Ureter (tissue), 1 donor: ENCODE measurements around the gene DPH2. TPM values are rescaled to one million over a fixed set of nuclear protein-coding genes. Genes with fewer than 3 reads are reported as not detected.

Experiments
- DNase-seq: peaks from one replicate; pipeline ENCODE4 v3.0.0-alpha.2; 2020; ENCODE audit warnings: low spot score
- total RNA-seq: library from RNA; stranded (reverse); gene quantifications from one replicate; pipeline ENCODE4 v1.2.4, GENCODE V29; 2023
- donor health status: DM: yes; HTN: yes; CAD: no.

DPH2 gene, protein sequence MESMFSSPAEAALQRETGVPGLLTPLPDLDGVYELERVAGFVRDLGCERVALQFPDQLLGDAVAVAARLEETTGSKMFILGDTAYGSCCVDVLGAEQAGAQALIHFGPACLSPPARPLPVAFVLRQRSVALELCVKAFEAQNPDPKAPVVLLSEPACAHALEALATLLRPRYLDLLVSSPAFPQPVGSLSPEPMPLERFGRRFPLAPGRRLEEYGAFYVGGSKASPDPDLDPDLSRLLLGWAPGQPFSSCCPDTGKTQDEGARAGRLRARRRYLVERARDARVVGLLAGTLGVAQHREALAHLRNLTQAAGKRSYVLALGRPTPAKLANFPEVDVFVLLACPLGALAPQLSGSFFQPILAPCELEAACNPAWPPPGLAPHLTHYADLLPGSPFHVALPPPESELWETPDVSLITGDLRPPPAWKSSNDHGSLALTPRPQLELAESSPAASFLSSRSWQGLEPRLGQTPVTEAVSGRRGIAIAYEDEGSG
- total RNA-seq: 32.2 TPM

DNA sequence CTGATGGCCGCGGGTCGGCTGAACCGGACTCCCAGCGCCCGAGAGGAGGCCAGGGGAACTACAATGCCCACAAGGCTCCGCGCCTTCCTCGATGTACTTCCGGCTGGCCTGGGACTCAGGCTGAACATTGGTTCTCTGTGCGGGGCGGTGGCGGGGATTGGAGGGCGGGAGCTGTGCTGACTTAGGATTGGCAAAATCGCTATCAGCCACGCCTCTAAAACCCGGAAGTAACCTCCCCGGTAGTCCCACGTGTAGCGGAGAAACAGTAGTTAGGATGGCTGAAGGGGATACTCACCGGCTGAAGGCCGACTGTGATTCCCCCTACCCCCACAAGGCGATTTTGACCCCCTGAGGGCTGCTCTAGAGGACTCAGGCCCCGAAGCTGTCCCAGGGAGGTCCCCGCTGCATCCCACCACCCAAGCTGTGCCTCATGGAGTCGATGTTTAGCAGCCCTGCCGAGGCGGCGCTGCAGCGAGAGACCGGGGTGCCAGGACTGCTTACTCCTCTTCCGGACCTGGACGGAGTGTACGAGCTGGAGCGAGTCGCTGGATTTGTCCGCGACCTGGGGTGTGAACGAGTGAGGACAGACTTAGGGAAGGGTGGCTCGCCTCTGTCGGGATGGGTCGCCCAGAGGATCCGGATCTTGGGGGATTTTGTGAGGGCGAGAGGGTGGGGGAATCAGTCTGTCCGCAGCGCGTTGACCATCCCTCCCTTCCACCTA is at the start of gene DPH2:
DPH2 (plus strand) TSS at position 265 of the 721 bp plus-strand sequence; CDS start at position 431, 166 bp downstream.
- DNase-seq: peak; percentile 98

DNA sequence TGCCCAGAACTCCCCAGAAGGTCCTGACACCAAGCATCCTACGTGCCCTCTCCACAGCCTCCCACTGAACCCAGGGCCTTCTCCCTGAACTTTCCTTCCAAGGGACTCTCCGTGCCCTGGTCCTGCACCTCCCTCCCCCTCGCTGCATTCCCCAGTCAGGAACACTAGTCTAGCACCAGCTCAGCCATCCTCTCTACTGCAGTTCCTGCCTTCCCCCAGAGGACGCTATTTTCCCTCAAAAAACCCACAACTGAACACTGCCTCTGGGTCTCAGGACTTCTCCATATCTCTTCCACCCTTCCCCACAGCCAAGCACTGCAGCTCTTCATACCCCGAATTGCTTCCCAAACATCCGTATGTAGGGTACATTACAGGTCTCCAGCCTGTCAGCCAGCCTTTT is 48.8 kb upstream of the DPH2 start:
- DNase-seq: no peak

DNA sequence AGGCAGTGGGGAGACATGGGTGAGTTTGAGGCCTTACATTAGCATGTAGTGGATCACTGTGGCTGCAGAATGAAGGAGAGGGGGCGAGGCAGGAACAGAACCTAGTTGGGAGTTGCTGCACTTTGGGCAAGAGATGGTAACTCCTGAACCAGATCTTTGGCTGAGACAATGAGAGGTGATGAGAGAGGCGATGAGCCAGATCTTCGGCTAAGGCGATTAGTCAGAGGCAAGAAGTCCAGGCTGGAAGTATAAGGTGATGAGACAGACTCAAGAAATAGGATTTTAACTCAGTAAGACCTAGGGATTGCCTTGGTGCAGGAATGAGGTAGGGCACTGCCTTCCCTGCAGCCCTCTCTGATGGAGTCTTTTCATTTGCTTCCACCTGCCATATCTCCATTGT is 45.3 kb upstream of the DPH2 start:
- DNase-seq: no peak

DNA sequence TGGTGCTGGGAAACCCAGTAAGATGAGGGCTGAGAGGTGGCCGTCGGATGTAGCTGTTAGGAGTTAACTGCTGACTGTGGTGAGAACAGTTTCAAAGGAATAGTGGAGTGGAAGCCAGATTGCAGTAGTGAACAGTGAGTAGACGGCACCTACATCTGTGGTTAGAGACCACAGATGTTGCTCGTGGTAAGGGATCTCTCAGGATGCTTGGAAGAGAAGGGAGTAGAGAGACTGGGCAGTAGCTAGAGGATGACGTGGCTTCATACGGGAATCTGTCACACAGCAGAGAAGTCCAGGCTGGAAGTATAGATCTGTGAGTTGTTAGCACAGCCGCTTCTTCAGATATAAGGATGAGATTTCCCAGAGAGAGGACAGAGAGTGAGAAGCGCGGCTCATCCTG is 44.0 kb upstream of the DPH2 start:
- DNase-seq: no peak

DNA sequence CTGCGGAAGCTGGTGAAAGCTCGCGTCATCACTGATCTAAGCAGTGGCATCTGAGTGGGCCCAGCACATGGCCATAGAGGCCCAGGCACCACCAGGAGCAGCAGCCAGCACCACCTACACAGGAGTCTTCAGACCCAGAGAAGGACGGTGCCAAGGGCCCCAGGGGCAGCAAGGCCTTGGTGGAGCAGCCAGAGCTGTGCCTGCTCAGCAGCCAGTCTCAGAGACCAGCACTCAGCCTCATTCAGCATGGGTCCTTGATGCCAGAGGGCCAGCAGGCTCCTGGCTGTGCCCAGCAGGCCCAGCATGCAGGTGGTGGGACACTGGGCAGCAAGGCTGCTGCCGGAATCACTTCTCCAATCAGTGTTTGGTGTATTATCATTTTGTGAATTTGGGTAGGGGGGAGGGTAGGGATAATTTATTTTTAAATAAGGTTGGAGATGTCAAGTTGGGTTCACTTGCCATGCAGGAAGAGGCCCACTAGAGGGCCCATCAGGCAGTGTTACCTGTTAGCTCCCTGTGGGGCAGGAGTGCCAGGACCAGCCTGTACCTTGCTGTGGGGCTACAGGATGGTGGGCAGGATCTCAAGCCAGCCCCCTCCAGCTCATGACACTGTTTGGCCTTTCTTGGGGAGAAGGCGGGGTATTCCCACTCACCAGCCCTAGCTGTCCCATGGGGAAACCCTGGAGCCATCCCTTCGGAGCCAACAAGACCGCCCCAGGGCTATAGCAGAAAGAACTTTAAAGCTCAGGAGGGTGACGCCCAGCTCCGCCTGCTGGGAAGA is 39.5 kb upstream of the DPH2 start:
- DNase-seq: no peak

DNA sequence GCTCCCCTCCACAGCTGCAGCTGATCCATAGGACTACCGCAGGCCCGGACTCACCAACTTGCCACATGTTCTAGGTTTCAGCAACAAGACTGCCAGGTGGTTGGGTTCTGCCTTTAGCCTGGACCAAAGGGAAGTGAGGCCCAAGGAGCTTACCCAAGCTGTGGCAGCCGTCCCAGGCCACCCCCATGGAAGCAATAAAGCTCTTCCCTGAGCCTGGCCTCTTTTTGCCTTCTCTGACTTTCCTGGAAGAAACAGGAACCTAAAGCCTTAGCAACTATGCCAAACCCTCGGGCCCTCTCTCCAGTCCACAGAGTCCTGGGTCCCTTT is 38.9 kb upstream of the DPH2 start:
- no peak for DNase-seq

DNA sequence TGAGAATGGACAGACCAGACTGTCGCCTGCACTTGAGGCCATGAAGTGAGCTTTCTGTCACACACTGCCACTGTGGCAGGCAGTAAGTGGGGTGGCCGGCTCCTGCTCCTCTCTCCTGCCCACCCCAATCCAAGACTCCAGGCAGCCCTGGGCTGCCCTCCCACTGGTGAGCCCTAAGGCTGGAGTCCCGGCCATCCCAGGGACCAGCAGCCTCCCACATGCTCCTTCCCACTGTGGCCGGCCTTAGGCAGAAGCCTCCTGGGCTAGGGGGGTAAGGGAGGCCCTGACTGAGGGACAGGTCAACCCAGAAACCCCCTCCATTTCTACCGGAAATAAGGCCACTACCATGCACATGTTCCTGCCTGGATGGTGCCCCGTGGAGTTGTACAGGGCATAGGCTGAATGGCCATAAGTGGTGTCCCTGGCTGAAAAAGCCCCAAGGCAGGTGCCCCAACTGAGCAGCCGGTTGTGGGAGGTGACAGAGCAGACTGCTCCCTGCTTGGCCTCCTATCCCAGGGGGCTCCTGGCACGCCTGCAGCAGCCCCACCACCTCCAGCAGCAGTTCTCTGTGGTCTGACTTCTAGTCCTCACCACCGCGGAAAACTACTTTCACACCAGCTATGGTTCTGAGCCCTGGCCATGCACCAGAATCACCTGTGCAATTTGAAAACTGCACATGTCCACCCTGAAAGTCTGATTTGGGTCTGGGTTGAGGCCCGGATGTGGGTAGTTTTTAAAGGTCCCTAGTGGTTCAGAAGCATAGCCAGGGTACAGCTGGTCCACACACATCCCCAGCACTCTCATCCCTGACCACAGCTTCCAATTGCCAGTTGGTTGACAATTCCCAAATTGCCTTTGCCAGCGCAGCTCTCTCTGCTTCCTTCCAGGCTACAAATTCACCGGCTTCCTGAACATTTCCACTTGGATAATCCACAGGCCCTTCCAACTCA is 37.8 kb upstream of the DPH2 start:
- DNase-seq: no peak

DNA sequence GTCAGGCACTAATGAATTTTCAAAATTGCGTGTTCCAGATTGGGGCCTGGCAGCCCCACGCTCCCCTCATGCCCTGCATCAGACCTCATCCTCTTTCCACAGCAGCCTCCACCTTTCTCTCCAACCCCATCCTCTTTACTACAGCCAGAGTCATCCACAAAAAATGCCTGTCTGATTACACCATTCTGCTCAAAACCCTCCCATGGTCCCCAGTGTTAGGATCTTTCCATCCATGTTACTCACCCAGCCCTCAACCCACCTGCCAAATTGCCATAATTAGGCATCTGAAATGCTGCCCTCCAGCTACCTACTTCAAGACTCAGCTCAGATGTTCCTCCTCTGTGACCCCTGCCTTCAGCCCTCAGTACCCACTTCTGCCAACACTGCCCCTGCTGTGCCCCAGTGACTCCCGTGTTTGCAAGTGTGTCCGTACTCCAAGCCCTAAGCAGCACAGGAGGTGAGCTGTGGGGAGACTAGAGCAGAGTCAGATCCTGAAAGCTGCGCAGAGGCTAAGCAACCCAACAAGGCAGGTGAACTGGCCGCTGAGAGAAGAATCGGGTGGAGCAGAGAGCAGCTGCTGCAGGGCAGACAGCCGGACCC is 36.9 kb upstream of the DPH2 start:
- no peak for DNase-seq

DNA sequence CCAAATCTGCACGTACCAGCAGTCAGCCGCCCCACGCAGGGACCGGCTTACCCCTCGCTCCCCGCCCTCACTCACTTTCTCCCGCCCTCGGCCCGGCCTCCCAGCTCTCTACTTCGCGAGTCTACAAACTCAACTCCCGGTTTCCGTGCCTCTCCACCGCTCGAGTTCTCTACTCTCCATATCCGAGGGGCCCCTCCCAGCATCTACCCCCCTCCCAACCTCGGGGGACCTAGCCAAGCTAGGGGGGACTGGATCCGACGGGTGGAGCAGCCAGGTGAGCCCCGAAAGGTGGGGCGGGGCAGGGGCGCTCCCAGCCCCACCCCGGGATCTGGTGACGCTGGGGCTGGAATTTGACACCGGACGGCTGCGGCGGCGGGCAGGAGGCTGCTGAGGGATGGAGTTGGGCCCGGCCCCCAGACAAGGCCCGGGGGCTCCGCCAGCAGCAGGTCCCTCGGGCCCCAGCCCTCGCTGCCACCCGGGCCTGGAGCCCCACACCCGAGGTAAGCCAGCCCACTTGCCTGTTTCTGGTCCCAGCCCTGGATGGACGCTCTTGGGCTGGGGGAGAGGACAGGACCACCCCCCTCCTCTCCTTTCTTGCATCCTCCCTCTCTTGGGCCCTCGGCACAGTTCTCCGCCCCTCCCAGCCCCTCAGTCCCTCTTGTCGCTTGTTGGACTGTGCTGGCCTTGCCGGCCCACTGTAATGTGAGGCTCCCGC is 36.3 kb upstream of the DPH2 start, which contains the start of gene ARTN:
ARTN (plus strand) TSS at position 416 of the 715 bp plus-strand sequence. CDS start 1,856 bp downstream, outside the sequence.
- DNase-seq: no peak

DNA sequence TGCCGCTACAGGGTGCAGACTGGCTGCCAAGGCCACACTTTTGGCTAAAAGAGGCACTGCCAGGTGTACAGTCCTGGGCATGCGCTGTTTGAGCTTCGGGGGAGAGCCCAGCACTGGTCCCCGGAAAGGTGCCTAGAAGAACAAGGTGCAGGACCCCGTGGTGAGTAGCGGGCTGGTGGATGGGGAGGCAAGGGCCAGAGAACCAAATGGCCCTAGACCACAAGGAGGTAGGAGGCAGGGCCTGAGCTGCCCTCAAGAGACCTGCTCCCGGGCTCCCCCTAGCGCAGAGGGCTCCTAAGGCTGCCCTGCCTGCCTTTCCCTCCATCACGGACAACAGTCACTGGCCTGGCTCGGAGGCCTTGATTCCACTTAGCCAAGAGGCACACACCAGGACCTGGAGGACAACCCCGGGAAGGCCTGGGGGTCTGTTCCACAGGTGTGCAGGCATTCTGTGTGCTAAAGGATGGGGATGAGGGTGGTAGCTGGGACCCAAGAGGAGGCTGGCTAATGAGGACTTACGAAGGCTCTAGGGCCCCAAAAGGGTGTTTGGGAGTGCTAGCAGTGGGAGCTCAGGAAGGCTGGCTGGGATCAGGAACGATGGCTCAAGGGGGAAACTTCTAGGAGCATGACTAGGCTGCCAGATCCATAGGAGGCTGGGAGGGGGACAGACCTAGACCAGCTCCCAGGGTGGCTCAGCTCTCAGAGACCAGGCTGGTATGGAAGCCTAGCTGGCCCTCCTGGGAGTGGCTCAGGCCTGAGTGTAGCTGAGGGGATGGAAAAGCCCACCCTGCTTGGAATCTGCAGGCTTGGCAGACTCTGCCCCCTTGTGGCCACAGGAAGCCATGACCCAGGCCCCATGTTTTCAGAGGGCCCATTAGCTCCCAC is 35.5 kb upstream of the DPH2 start:
- DNase-seq: peak; percentile 61

DNA sequence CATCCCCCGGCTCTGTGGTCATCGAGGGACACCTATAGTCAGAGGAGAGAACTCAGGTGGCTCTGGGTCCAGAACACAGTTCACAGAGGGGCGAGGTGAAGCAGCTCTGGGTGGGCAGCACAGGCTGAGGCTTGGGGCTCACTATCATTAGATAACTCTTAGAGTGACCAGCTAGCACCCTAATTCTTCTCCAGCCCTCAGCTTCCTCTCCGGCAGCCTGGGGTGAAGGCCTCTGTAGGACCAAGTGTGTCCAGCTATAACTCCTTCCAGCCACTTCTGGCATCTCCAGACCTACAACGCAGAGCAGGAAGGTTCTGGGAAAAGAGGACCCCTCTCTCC is 34.9 kb upstream of the DPH2 start:
- no peak for DNase-seq

DNA sequence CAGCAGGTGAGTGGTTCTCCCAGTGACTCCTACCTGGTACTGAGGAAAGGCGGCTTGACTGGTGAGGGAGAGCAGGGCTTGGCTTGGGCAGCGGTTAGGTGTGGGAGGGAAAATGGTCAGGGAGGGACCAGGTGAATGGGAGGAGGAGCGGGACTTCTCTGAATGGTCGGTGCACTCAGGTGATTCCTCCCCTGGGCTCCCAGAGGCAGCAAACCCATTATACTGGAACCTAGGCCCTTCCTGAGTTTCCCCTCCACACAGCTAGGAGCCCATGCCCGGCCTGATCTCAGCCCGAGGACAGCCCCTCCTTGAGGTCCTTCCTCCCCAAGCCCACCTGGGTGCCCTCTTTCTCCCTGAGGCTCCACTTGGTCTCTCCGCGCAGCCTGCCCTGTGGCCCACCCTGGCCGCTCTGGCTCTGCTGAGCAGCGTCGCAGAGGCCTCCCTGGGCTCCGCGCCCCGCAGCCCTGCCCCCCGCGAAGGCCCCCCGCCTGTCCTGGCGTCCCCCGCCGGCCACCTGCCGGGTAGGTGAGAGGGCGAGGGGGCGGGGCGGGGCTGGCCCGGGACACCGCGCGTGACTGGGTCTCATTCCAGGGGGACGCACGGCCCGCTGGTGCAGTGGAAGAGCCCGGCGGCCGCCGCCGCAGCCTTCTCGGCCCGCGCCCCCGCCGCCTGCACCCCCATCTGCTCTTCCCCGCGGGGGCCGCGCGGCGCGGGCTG is 33.9 kb upstream of the DPH2 start:
- peak; percentile 70 for DNase-seq

DNA sequence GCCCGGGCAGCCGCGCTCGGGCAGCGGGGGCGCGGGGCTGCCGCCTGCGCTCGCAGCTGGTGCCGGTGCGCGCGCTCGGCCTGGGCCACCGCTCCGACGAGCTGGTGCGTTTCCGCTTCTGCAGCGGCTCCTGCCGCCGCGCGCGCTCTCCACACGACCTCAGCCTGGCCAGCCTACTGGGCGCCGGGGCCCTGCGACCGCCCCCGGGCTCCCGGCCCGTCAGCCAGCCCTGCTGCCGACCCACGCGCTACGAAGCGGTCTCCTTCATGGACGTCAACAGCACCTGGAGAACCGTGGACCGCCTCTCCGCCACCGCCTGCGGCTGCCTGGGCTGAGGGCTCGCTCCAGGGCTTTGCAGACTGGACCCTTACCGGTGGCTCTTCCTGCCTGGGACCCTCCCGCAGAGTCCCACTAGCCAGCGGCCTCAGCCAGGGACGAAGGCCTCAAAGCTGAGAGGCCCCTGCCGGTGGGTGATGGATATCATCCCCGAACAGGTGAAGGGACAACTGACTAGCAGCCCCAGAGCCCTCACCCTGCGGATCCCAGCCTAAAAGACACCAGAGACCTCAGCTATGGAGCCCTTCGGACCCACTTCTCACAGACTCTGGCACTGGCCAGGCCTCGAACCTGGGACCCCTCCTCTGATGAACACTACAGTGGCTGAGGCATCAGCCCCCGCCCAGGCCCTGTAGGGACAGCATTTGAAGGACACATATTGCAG is 33.2 kb upstream of the DPH2 start:
- DNase-seq: no peak

DNA sequence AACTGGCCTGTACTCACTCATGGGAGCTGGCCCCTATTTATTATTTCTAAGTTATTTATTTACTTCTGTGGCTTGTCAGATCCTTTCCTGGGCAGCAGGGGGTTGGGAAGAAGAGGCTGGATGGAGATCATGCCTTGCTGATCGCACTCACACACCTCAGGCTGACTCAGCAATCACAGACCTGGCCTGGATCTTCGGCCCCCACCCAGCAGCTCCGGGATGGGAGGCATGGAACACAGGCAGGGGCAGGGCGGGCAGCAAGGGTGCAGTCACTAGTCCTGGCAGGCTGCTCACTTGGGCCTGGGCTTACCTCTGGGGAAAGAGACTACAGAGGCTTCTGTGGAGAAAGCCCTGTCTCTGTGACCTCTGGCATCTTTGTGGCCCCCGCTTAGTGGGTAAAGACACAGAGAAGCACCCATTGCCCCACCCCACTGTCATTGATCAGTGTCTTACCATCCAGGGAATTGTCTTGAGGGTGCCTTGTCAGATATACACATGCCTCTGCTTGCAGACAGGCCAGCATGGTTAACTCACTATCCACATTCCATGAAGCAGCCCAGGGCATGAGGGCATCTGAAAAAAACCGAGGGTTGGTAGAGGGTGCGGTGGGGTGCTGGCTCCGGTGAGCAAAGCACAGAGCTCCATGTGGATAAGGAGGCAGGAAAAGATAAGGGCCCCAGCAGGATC is 32.5 kb upstream of the DPH2 start:
- DNase-seq: no peak

DNA sequence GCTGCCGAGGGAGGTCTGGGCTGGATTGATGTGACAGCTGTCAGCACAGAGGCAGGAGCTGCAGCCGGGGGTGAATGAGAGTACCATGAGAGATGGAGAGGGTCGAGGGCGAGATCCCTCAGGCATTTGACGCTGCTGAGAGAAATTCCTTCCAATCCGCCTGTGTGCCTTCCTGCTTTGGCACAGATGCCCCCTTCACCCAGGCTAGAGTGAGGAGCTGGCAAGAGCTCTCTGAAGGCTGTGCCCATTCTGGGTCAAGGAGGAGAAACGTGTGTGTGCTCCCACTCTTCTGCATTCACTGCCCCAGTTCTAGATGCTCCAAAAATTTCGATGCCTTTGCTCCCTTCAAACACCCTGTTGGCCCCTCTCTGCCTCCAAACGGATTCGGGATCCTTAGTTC is 31.4 kb upstream of the DPH2 start:
- DNase-seq: no peak

DNA sequence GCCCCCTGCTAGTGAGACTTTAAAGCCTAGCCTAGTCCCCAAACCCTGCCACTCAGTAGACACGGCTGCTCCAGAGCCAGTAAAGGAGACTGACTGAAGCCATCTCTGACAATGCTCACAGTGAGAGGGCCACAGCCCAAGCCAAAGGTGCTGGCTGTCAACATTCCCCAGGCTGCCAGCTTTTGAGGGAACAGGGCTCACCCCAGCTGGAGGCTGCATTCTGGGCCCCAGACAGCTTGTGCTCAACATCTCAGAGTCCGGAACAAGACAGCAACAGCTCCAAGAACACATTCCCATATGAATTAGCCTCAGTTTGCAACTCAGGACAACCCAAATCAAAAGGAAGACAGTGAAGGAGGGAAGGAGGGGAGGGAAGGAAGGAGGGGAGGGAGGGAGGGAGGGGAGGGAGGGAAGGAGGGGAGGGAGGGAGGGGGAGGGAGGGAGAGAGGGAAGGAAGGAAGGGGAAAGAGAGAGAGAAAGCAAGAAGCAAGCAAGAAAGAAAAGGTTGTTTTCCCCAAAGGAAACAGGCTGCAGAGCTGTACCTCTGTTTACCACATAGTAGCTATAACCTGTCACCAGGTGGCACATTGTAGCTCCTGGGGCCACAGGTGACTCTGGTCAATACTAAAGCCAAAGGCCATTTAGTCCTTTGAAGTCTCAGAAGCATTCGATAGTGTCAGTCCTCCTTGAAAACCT is 30.8 kb upstream of the DPH2 start:
- no peak for DNase-seq

DNA sequence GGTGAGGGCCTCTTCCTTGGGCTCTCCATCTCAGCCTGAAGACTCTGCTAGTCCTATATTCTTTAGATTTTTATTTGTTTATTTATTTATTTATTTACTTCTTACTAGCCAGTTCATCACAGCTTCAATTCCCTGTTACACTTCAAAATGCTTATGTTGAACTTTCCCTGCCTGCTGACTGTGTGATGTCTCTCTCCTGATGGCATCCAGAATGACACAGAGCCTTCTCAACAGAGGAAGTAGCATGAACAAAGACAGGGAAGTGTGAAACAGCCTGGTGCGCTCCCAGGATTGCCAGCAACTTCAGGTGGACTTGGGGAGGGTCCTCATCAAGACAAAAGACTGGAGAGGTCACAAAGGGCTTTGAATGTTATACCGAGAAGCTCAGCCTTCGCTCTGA is 27.4 kb upstream of the DPH2 start:
- no peak for DNase-seq
